ENCODE results near the gene SH3PXD2A. TPM values are rescaled to one million over a fixed set of nuclear protein-coding genes. Genes with fewer than 3 reads are reported as not detected.

The SH3PXD2A gene
- total RNA-seq, 4 donors from 2014 or later: 12.1 to 68.5 (median 21.7) TPM

DNA sequence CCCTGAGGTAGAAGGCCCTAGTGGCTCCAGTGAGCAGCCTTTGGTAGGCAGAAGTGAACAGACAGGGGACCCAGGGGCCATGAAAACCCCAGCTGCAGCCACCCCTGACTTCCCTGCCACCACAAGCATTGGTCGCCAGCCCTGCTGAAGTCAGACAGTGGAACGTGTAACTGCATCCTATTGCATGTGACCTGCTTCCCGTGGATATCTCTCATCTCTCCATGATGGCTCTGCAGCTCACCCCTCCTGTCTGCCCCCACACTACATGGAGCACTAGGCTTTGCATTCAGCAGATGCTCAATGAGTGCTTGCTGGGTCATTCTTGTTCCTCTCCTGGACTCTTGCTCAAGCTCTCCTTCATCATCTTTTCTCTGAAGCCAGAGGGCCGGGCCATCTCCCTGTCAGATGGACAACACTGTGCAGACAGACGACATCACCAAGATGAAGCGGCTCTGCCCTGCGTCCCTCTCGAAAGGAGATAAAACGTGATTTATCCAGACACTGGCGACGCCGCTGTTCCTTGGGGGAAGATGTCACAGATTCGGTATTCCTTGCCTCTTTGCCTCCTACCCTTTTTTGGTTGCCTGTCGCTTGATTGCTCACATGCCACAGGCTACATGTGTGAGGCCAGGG lies 117.5 kb downstream of the SH3PXD2A start:
- TF ChIP-seq POLR2A (IDR thresholded peaks at IDR 0.05): no peak
- TF ChIP-seq, protein P1, sequence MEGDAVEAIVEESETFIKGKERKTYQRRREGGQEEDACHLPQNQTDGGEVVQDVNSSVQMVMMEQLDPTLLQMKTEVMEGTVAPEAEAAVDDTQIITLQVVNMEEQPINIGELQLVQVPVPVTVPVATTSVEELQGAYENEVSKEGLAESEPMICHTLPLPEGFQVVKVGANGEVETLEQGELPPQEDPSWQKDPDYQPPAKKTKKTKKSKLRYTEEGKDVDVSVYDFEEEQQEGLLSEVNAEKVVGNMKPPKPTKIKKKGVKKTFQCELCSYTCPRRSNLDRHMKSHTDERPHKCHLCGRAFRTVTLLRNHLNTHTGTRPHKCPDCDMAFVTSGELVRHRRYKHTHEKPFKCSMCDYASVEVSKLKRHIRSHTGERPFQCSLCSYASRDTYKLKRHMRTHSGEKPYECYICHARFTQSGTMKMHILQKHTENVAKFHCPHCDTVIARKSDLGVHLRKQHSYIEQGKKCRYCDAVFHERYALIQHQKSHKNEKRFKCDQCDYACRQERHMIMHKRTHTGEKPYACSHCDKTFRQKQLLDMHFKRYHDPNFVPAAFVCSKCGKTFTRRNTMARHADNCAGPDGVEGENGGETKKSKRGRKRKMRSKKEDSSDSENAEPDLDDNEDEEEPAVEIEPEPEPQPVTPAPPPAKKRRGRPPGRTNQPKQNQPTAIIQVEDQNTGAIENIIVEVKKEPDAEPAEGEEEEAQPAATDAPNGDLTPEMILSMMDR (IDR thresholded peaks at IDR 0.05): no peak
- no peak for DNase-seq
- no peaks in the 10 kb centered on the region for H3K9me3 ChIP-seq
- H3K27ac ChIP-seq: no peak overlapping the region
- H3K27me3 ChIP-seq: no peaks in the 10 kb centered on the region
- H3K4me1 ChIP-seq: peaks cover 0 to 21% (median 0%) of the 10 kb centered on the region in 4 donors
- no peak overlapping the region for H3K4me3 ChIP-seq
- H3K36me3 ChIP-seq: no peaks in the 10 kb centered on the region

DNA sequence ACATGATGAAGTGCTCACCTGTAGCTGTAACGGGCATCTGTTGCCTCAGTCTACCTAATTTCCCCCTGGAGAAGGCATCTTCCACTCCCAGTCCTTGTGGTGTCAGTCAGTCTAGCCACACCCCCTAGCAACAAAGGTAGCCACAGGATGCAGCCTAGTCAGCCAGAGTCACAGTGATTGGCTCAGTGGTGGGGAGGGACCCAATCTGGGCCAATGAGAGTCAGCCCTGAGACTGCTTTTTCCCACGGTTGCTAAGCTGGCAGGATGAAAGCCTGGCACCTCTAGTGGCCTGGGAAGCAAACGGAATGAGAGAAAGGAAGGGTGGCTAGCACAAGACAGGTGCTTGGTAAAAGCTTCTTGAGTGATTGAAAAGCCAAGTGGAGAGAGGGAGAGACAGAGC lies 118.6 kb downstream of the SH3PXD2A start:
- H3K36me3 ChIP-seq: no peaks in the 10 kb centered on the region
- H3K9me3 ChIP-seq: no peaks in the 10 kb centered on the region
- DNase-seq: no peak
- no peak overlapping the region for H3K4me3 ChIP-seq
- H3K27ac ChIP-seq: no peak overlapping the region
- H3K4me1 ChIP-seq: peaks cover 0 to 27% (median 0%) of the 10 kb centered on the region in 4 donors
- TF ChIP-seq POLR2A (IDR thresholded peaks at IDR 0.05): no peak
- TF ChIP-seq, protein P1 (IDR thresholded peaks at IDR 0.05): no peak
- H3K27me3 ChIP-seq: no peaks in the 10 kb centered on the region

DNA sequence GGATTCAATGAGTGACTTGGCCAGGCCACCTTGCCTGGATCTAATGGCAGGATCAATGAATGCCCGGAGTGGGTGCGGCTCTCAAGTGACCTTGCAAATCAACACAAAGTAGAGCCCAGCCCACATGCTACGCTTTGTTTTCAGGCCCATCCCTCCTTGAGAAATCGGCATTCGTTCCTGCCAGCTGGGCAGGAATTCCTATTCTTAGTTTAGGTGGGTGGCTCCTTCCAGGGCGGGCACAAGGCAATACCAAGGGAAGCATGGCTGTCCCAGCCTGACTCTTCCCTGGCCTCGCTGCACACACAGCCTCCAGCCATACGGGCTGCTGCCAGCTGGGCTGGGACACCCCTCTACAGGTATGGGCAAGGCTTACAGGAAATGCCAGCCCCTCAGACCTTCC lies 119.3 kb downstream of the SH3PXD2A start:
- no peaks in the 10 kb centered on the region for H3K36me3 ChIP-seq
- H3K4me1 ChIP-seq: peaks cover 0 to 27% (median 0%) of the 10 kb centered on the region in 4 donors
- H3K27me3 ChIP-seq: no peaks in the 10 kb centered on the region
- H3K9me3 ChIP-seq: no peaks in the 10 kb centered on the region
- H3K4me3 ChIP-seq: no peak overlapping the region
- DNase-seq: no peak
- TF ChIP-seq POLR2A (IDR thresholded peaks at IDR 0.05): no peak
- TF ChIP-seq, protein P1 (IDR thresholded peaks at IDR 0.05): no peak
- H3K27ac ChIP-seq: no peak overlapping the region

DNA sequence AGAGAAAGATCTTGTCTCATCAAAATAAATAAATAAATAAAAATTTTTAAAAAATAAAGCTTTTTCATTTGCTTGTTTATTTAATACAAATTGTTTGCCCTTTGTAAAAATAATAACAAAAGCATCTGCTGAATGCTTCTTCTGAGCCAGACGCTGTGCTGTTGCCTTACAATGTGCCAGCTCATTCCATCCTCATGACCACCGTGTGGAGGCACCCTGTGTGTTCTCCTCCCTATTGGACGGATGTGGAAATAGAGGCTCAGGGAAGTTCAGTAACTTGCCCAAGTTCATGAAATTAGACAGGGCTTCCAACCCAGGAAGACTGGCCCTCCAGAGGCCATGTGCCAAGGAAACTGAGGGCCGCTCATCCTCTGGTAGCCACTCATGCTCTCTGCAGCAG lies 120.6 kb downstream of the SH3PXD2A start:
- Histone ChIP-seq H3K4me1 (peaks cover 0 to 23% (median 0%) of the 10 kb centered on the region in 4 donors), H3K27me3 (no peaks in the 10 kb centered on the region), H3K9me3 (no peaks in the 10 kb centered on the region), H3K27ac (no peak overlapping the region), H3K4me3 (no peak overlapping the region), H3K36me3 (no peaks in the 10 kb centered on the region)
- no peak for TF ChIP-seq POLR2A (IDR thresholded peaks at IDR 0.05)
- TF ChIP-seq, protein P1 (IDR thresholded peaks at IDR 0.05): no peak
- no peak for DNase-seq

DNA sequence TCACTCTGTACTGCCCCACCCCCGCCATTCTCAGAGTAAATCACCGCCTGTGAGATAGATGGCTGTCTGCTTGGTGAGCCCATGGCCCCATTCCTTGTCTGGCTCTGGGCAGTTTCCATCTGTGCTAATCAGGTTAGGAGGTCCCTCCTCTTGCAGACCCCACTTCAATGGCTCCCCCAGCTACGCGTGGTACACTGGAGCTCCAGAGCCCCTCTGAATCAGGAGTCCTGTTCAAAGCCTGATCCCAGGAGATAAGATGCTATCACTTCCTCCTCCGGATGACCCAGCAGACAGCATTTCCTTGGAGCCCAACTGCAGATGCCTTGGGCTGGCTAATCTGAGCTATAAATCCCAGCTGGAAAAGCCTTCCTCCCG lies 122.3 kb downstream of the SH3PXD2A start:
- no peak for DNase-seq
- Histone ChIP-seq H3K9me3 (no peaks in the 10 kb centered on the region), H3K27me3 (no peaks in the 10 kb centered on the region)

More for the DNA sequence above, 122.3 kb downstream of the SH3PXD2A start:
- H3K4me1 ChIP-seq: peaks cover 0 to 8% (median 0%) of the 10 kb centered on the region in 4 donors
- no peak overlapping the region for H3K4me3 ChIP-seq
- H3K36me3 ChIP-seq: no peaks in the 10 kb centered on the region
- no peak for TF ChIP-seq POLR2A (IDR thresholded peaks at IDR 0.05)
- TF ChIP-seq, protein P1 (IDR thresholded peaks at IDR 0.05): no peak
- no peak overlapping the region for H3K27ac ChIP-seq

Measured in Peyer's patch (tissue), 4 donors.